Activated T-helper 1 cell treated with Interleukin-2 at 50 U/mL for 16 hours (primary cell): Measurements from ENCODE around the gene MRAS.
"Not testable (repeated sequence)": the region's sequence is repeated elsewhere in the genome, so short reads cannot be mapped to it uniquely, and the experiment has no call there.

Source experiments
- DNase-seq: peaks from one replicate; pipeline ENCODE4 v3.0.0-alpha.2; 2020; ENCODE audit warnings: low read depth

Gene MRAS

GRCh38 chr3:138445236-138445635, 96.9 kb downstream of the MRAS start:
- no peak for DNase-seq

GRCh38 chr3:138445654-138446053, 97.3 kb downstream of the MRAS start:
- DNase-seq: no peak

- DNase-seq: no peak
Observed at GRCh38 chr3:138448631-138449030, 100.3 kb downstream of the MRAS start.

- no peak for DNase-seq
Observed at GRCh38 chr3:138449490-138449889, 101.1 kb downstream of the MRAS start.

GRCh38 chr3:138450181-138450580, 101.8 kb downstream of the MRAS start:
- DNase-seq: no peak

GRCh38 chr3:138450704-138451424, 102.5 kb downstream of the MRAS start:
- no peak for DNase-seq

GRCh38 chr3:138451595-138452162, 103.3 kb downstream of the MRAS start:
- DNase-seq: no peak

GRCh38 chr3:138452436-138452835, 104.1 kb downstream of the MRAS start:
- DNase-seq: no peak

- not testable (repeated sequence) for DNase-seq
Observed at GRCh38 chr3:138453940-138454339, 105.6 kb downstream of the MRAS start.
